OCI-LY7 (cell line): Measurements from ENCODE around the gene ZC3H18. TPM values are rescaled to one million over a fixed set of nuclear protein-coding genes. Genes with fewer than 3 reads are reported as not detected.

Experiments
- BruUV-seq: library from RNA; stranded (reverse); fragments of 400-500 nt; replicated peaks from 2 replicates; lab custom pipeline; 2021; lab: Mats Ljungman, UMichigan
- CTCF ChIA-PET: fragments of 300-600 bp; sonication (Branson Sonifier 250); formaldehyde crosslinking; loops from one replicate; lab custom pipeline; 2022; ENCODE audit warnings: antibody characterized with exemption; ENCODE audit not compliant: unreplicated experiment; lab: Charles Lee
- POLR2A ChIA-PET: fragments of 300-600 bp; sonication (Branson Sonifier 250); formaldehyde crosslinking; loops from one replicate; lab custom pipeline; 2022; ENCODE audit warnings: antibody characterized with exemption; lab: Charles Lee
- DNase-seq: peaks from one replicate; pipeline ENCODE4 v3.0.0-alpha.2; 2015; ENCODE audit warnings: low spot score
- H2AFZ ChIP-seq: fragments of 200-600 bp; sonication (generic), shearing (Covaris generic); 2 replicates; pipeline ENCODE4 v1.6.1; 2014; ENCODE audit warnings: mild to moderate bottlenecking, antibody characterized with exemption, low read length, moderate library complexity
- H3K27ac ChIP-seq: fragments of 200-600 bp; sonication (generic); 2 replicates; pipeline ENCODE4 v1.5.1; 2014; ENCODE audit warnings: mixed run types, low read depth, mild to moderate bottlenecking, moderate library complexity, low read length, inconsistent platforms; ENCODE audit not compliant: poor library complexity, severe bottlenecking
- H3K36me3 ChIP-seq: fragments of 200-600 bp; sonication (generic); 2 replicates; pipeline ENCODE4 v1.6.1; 2014; ENCODE audit warnings: mild to moderate bottlenecking, antibody characterized with exemption, low read length, moderate library complexity, mixed read lengths; ENCODE audit not compliant: insufficient read depth
- H3K4me1 ChIP-seq: fragments of 200-600 bp; sonication (generic); 2 replicates; pipeline ENCODE4 v1.5.1; 2014; ENCODE audit warnings: mild to moderate bottlenecking, low read length; ENCODE audit not compliant: insufficient read depth, poor library complexity, severe bottlenecking
- H3K4me2 ChIP-seq: fragments of 200-600 bp; sonication (generic); 2 replicates; pipeline ENCODE4 v1.6.1; 2014; ENCODE audit warnings: mild to moderate bottlenecking, low read length
- H3K4me3 ChIP-seq: fragments of 200-600 bp; sonication (generic); 2 replicates; pipeline ENCODE4 v1.5.1; 2014; ENCODE audit warnings: mild to moderate bottlenecking, low read depth, low read length; ENCODE audit not compliant: poor library complexity, severe bottlenecking
- H3K79me2 ChIP-seq: fragments of 200-600 bp; sonication (generic); 2 replicates; pipeline ENCODE4 v1.6.1; 2016; ENCODE audit warnings: low read depth, mild to moderate bottlenecking, low read length, moderate library complexity, mixed read lengths; ENCODE audit not compliant: insufficient read depth
- H3K9me2 ChIP-seq: fragments of 200-600 bp; sonication (generic); 2 replicates; pipeline ENCODE4 v1.6.1; 2016; ENCODE audit warnings: mild to moderate bottlenecking, low read length, mixed read lengths; ENCODE audit not compliant: insufficient read depth
- H3K9me3 ChIP-seq: fragments of 200-600 bp; sonication (generic); 2 replicates; pipeline ENCODE4 v1.6.1; 2014; ENCODE audit warnings: mild to moderate bottlenecking, mixed run types, low read length, mixed read lengths
- H4K20me1 ChIP-seq: fragments of 200-600 bp; sonication (generic); 2 replicates; pipeline ENCODE4 v1.6.1; 2014; ENCODE audit warnings: mild to moderate bottlenecking, antibody characterized with exemption, low read length, moderate library complexity, mixed read lengths; ENCODE audit not compliant: insufficient read depth
- EZH2phosphoT487 ChIP-seq: fragments of 200-600 bp; sonication (generic); IDR thresholded peaks from 2 replicates; pipeline ENCODE4 v1.6.1; 2018; ENCODE audit warnings: low read depth, borderline replicate concordance, mild to moderate bottlenecking, mixed run types, antibody characterized with exemption, low read length, moderate library complexity, mixed read lengths
- intact Hi-C: fragments of 100-400 bp; cut with micrococcal nuclease; formaldehyde crosslinking; loops from one replicate; pipeline ENCODE4 v1.10.0; 2022; ENCODE audit not compliant: unreplicated experiment
- total RNA-seq, 2 experiments: library from RNA; depleted of rRNA in 1 of 2; stranded (reverse); fragments of >200 nt in 1 of 2; shearing (Covaris generic) in 1 of 2; gene quantifications; 2 replicates each; pipeline ENCODE4 v1.2.3, GENCODE V29; 2014 to 2022
- TF ChIP-seq, protein P1 (sequence below): fragments of 200-600 bp; sonication (generic); conservative IDR thresholded peaks from 2 replicates; pipeline ENCODE4 v1.5.1; 2014; ENCODE audit warnings: mild to moderate bottlenecking, antibody characterized with exemption, low read length, moderate library complexity, mixed read lengths

Gene ZC3H18
- total RNA-seq, 2 experiments from 2014 or later: 22.2 to 79.0 TPM

- no peaks in the 10 kb centered on the region for H3K36me3 ChIP-seq
- H3K4me2 ChIP-seq: no peak overlapping the region
- peaks cover 8% of the 10 kb centered on the region; the same call in 1 of the 2 replicates for H3K9me3 ChIP-seq
- no peak for DNase-seq
- no TSS peak for BruUV-seq
- intact Hi-C loops: no loop called here
- no peaks in the 10 kb centered on the region for H3K79me2 ChIP-seq
- ChIA-PET CTCF (no interaction called here), POLR2A (no interaction called here)
- H3K4me3 ChIP-seq: no peak overlapping the region
- no peak overlapping the region for H2AFZ ChIP-seq
- no peaks in the 10 kb centered on the region for H3K9me2 ChIP-seq
- H4K20me1 ChIP-seq: no peaks in the 10 kb centered on the region
- TF ChIP-seq, protein P1, sequence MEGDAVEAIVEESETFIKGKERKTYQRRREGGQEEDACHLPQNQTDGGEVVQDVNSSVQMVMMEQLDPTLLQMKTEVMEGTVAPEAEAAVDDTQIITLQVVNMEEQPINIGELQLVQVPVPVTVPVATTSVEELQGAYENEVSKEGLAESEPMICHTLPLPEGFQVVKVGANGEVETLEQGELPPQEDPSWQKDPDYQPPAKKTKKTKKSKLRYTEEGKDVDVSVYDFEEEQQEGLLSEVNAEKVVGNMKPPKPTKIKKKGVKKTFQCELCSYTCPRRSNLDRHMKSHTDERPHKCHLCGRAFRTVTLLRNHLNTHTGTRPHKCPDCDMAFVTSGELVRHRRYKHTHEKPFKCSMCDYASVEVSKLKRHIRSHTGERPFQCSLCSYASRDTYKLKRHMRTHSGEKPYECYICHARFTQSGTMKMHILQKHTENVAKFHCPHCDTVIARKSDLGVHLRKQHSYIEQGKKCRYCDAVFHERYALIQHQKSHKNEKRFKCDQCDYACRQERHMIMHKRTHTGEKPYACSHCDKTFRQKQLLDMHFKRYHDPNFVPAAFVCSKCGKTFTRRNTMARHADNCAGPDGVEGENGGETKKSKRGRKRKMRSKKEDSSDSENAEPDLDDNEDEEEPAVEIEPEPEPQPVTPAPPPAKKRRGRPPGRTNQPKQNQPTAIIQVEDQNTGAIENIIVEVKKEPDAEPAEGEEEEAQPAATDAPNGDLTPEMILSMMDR: no peak
- TF ChIP-seq EZH2phosphoT487: no peak
- no peak overlapping the region for H3K27ac ChIP-seq
- H3K4me1 ChIP-seq: peaks cover 37% of the 10 kb centered on the region
Observed at GRCh38 chr16:88548131-88548874, 21.9 kb upstream of the ZC3H18 start.

DNA sequence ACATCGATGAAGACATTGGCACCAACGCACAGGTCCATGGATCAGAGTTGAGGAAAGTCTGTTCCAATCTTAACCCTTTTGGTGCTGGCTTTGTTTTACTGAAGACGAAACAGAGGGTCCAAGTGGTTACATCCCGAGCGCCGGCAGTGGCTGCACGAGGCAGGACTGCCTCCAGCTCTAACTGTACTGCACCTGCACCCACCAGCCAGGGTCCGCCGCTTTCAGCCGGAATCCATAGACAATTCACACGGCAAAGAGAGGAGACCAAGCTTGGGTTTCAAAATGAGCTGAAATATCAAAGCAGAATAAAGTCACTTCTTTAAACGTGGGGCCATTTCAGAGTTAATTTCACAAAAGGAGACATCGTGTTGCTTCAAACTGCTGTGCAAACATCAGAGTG lies 21.2 kb upstream of the ZC3H18 start:
- H3K4me1 ChIP-seq: peaks cover 44% of the 10 kb centered on the region
- CTCF ChIA-PET: no interaction called here
- POLR2A ChIA-PET: no interaction called here

More for the DNA sequence above, 21.2 kb upstream of the ZC3H18 start:
- Histone ChIP-seq H2AFZ (no peak overlapping the region), H3K9me2 (no peaks in the 10 kb centered on the region), H4K20me1 (no peaks in the 10 kb centered on the region), H3K27ac (no peak overlapping the region), H3K4me3 (no peak overlapping the region), H3K79me2 (no peaks in the 10 kb centered on the region), H3K36me3 (no peaks in the 10 kb centered on the region), H3K4me2 (no peak overlapping the region), H3K9me3 (0 out of 2 replicates have a peak, but pooled peaks cover 3% of the 10 kb centered on the region)
- no peak for TF ChIP-seq EZH2phosphoT487
- TF ChIP-seq, protein P1: no peak
- intact Hi-C loops: no loop called here
- no peak for DNase-seq
- no TSS peak for BruUV-seq
